ENCODE results near the gene COL5A2.

- TF ChIP-seq POLR2AphosphoS5 (IDR thresholded peaks at IDR 0.05), result no peak
- no peak for TF ChIP-seq CTCF (IDR thresholded peaks at IDR 0.05)
- no peak for TF ChIP-seq EP300 (IDR thresholded peaks at IDR 0.05)
- TF ChIP-seq POLR2A (IDR thresholded peaks at IDR 0.05), result no peak
These were observed 20.2 kb upstream of the COL5A2 start for GRCh38 chr2:189199797-189200196.

Data from stomach (tissue), 4 donors.